ENCODE results near the gene APCDD1.

APCDD1 gene

DNA sequence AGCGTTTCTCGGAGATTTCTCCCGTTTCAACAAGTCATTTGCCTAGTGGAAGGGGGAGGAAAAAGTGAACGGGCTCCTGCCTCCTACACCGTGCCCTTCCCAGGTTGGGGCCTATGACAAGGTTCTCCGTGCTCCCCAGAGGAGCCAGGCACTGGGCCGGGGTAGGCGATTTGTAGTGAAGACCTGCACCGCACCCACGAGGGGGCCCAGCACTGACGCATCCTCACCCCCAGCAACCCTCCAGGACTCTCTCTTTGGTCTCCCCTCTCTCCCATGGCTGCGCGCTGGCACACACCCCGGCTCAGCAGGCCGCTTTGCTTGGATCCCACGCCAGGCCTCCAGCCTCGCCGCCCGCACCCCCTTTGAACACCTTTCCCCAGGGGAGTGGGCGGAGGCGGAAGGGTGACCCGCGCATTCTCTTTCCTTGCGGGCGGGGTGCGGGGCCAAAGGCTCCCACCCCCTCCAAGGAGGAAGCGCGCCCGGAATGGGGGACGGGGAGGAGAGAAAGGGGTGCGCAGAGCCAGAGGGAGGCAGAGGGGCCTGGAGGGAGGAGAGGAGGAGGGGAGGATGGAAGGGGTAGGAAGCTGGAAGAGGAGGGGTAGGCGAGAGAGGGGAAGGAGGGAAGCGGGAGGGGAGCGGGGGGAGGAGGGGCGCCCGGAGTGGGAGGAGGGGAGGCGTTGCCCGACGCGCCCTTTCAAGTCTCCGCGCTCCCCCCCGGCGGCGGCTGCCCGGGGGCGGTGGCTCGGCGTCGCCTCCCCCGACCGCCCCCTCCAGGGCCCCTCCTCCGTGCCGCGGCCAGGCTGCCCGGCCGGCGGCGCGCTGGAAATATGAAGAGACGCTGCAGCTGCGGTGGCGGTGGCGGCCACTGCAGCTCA is at the start of gene APCDD1:
TSS of gene APCDD1 (plus strand) at position 830 of the 875 bp plus-strand sequence. CDS start 347 bp downstream, outside the sequence.
- DNase-seq = no peak

DNA sequence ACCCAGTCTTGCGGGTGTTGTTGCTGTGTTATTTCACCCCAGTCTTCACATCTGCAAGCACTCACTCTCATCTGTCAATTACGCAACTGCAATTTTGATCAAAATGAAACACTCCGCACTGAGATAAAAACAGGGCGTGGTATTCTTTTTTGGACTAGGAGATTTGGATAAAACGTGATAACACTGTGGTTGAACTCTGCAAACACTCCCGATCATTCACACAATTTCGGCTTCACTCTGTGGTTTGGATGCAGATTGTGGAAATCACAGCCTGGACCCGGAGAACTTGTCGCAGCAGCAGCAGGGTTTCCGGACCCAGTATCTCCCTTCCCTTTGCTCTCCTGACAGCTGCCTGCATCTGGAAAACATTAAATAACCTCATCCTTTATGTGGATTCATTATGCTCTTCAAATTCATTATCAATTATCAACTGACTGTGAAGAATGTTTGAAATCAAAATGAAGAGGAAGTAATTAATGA is 49.4 kb upstream of the APCDD1 start:
- DNase-seq = no peak

DNA sequence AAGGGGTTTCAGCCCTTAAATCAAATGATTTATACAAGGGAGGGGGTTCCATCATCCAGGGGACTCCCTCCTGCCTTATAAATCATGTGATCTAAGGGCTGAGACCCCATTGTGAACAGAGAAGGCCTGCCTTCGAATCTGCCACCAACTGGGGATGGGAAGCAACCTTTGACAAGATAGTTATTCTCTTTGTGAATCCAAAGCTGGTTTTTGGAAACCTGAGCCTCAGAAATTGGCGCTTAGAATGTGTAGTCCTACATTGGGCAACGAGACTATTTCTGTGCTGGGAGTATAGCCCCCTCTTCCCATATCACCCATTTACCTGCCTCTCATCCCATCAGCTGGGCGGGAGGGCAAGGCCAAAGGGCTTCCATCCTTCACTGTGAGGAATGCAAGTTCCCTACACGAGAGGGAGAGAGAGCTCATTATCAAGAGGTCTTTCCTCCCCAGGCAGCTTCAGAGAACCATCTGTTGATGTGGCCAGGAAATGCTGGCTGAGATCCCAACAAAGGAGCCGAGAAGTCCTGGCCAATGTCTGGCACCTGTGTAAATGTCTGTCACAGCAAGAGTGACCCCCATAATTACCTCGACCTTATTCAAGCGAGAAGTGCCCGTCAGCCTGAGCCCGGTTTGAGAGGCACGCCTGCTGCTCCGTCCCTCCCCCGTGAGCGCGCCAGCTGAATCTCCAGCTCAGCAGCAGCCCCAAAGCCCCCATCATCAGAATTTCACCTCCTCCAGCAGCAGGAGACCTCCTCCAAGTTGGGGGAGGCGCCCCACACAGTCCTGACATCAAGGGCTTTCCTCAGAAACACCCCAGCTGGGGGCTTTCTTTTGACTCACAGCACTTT is 48.4 kb upstream of the APCDD1 start:
- peak; percentile 25 to 37 for DNase-seq

DNA sequence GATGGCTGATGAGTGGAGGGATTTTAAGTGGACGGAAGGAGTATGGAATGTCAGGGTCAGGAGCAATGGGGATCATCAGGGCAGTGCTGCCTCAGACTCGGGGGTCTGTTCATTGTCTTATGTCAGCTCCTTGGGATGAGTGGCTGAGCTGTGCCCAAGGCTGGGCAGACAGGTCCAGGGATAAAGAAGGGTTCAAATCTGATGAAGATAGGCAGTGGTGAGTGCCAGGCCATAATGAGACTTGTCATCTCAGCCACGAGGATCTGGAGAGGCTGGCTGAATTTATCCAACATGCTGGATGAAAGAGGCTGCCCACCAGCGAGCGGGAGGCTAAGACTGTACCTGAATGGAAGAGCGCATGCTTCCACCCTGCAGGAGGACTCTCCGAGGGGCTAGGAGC is 46.3 kb upstream of the APCDD1 start:
- no peak for DNase-seq

DNA sequence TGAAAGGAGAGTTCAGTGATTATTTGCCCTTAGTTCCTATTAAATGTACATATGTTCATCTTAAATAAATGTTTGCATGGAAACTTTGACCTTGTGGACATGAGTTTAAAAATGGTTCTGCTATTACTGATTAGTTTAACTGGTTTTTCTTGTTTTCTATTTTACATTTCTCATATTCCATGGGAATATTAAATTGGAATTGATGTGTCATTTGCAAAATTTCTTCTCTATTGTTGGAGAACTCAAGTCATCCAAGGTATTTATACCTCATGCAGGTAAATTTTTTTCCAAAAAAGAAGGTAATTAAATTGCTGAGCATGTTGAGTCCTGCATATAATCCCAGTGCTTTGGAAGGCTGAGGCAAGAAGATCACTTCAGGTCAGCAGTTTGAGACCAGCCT is 45.4 kb upstream of the APCDD1 start:
- DNase-seq = no peak

DNA sequence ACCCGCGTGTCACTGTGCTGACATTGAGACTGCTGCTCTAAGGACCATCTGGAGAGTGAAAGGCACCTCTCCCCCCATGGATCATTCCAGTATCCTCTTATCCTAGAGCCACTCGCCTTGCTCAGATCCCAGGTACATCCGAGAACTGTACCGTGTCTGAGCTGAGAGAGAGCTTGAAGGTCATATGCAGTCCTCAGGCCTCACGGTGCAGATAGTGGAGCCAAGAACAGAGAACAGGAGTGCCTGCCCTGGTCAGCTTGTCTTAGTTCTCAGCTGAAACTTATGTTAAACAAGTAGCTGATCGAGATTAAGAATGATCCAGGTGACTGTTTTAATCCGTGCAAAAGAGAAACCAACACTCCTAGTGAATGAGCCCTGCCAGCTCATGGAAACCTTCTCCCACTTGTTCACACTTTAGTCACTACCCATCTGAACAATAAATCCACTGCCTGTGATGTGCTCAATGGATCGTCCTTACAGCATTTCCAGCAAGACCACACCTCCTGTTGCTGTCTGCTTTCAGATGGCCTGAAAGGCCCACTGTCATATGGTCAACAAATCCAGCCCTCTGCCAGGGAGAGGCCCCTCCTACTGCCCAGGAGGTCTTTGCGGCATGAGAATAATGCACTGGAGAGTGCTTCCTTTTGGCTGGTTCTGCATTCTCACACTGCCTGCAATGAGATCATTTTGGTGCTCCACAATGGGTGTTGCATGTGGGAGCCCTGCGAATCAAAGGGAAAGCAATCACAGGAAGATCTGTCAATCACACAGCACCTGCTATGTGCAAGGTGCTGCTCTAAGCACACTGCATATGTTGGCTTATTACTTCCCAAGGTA is 43.7 kb upstream of the APCDD1 start:
- no peak for DNase-seq

DNA sequence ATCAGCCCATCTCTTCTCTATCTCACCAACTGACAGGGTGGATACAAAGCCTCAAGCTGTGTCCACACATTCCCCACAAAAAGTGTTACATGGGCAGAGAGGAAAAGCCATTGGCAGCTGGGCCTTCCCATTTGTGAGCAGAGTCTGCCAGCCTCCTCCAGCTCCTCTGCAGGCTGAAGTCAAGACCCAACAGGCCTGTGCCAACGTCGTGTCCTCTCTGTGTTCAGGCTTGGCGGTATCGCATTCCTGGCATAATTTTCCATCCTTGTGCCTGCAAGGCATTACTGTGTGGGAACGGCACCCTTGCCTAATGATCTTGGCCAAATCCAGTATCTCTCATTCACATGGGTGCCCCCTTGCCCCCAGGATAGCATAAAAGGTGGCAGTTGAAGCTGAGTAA is 41.5 kb upstream of the APCDD1 start:
- DNase-seq = no peak

DNA sequence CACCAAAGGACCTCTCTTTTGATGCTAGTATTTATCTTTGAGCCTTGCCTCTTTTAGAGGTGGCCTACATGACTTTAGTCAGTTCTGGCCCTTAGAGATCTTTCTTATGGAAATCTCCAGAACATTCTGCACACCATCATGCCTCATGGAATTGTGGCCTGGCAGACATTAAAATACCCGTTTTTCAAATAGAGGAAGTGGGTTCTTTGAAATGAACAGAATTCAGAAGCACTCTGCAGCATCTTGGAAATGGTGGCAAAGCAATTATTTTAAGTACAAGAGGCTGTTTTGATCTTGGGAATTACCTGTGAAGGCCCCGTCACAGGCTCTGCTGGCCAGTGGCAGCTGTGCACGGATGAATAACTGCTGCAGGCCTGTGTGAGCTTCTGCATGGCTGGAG is 40.7 kb upstream of the APCDD1 start:
- no peak for DNase-seq

DNA sequence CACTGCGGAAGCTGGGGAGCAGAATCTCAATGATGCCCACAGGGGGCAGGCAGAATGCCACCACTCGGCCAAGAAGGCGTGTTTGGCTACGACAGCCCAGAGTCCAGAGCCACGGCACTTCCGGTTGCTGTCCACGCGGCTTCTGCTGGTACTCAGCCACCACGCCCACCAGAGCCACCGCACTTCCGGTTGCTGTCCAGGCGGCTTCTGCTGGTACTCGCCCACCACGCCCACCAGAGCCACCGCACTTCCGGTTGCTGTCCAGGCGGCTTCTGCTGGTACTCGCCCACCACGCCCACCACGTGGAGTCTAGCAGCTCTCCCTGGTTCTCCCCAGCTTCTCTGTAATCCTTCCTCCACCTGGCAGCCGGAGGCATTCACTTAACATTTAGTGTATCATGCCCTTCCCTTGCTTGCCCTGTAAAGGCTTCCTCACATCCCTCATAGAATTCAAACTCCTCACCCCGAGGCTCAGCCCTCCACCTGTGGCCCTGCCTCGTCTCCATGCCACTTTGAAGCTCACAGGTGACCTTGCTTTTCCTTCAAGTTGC is 40.1 kb upstream of the APCDD1 start:
- no peak for DNase-seq

DNA sequence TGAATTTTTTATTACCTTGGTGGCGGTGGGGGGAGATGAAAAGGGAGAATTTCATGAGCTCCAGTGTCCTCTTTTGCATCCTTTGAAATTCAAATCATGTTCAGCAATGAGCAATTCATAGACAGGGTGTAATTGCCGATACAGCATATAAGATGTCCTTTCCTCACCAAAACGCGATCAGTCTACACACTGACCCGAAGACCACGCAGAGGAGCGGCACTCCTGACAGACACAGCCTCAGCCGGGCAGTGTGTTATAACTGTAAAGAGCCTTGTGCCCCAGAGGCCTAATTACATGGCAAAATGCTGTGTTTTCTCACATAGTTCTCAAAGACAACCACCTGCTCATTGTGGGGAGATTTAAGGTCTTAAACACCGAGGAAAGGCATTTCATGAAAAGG is 38.4 kb upstream of the APCDD1 start:
- no peak for DNase-seq

DNA sequence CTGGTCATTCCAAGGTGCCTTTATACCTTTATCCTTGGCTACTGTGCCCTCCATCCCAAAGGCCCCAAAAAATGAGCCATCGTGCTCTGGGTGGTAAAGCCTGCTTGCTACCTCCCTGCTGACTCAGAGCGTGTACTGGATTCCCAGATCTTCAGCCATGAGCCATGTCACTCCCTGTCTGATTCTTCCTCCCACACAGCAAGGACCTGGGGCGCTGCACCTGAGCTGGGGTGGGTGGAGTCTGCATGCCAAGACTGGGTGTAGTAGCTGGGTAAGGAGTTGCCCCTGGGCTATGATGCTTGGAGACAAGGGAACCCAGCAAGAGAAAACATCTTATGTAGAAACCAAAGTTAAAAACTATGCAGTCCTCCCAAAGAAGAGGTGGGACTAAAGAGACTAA is 37.2 kb upstream of the APCDD1 start:
- DNase-seq = no peak

DNA sequence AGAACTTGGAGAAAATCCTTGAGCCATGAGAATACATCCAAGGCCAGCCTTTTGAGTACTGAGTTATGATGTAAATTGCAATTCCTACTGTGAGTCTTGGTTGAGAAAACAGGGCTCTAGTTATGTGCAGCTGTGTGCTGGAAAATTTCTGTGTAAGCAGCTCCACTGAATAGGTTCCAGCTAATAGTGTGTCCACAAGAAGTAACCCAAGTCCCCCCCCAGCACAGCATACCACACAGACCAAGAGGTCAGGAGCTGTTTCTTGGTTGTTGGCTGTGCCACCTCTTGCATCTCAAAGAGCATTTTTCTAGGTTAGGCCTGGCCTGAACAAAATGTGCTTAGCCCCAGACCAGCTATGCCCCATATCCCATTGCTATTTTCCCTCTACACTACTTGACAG is 36.8 kb upstream of the APCDD1 start:
- no peak for DNase-seq

DNA sequence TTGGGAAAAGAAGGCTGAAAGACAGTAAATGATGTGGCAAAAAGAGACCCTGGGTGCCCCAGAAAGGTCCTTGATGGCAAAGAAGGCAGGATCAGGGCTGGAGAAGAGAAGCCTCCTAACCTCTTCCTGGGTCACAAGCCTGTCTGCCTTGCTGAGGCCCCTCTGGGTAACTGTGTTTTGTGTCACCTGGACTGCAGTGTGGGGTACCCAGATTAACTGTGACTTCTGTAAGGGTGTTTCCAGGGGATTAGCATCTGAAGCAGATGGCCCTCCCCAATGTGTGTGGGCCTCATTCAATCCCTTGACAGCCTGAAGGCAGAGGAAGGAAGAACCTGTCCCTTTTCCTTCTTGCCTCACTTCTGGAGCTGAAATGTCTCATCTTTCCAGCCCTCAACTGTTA is 35.6 kb upstream of the APCDD1 start:
- DNase-seq = no peak

DNA sequence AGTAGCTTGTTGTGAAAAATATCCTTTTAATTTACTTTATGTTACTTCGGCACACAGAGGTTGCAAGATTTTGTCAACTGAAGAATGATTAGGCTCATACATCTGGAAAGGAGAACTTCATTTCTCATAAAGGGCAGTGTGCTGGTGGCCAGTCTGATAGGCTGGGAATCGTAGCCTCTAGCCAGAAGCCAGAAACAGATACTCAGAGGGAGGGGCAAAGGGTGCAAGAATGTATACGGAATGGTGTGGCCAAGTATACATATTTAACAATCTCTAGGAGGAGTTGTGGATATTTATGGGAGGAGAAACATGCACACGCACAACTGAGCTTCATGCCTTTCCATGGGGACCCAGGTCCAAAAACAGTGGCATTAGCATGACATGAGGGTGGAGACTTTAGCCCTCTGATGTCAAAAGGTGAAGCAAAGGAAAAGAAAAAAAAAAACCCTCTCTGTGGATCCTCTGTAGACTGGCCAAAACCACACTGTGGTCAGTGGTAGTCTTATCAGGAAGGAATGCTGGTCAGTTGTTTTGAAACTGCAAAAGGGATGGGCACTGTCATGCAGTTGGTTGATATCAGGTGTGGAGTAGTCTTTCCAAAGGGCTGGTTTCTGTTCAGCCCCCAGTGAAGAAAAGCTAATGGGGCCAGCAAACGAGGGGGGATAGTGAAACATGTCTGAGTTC is 34.9 kb upstream of the APCDD1 start:
- DNase-seq = no peak

DNA sequence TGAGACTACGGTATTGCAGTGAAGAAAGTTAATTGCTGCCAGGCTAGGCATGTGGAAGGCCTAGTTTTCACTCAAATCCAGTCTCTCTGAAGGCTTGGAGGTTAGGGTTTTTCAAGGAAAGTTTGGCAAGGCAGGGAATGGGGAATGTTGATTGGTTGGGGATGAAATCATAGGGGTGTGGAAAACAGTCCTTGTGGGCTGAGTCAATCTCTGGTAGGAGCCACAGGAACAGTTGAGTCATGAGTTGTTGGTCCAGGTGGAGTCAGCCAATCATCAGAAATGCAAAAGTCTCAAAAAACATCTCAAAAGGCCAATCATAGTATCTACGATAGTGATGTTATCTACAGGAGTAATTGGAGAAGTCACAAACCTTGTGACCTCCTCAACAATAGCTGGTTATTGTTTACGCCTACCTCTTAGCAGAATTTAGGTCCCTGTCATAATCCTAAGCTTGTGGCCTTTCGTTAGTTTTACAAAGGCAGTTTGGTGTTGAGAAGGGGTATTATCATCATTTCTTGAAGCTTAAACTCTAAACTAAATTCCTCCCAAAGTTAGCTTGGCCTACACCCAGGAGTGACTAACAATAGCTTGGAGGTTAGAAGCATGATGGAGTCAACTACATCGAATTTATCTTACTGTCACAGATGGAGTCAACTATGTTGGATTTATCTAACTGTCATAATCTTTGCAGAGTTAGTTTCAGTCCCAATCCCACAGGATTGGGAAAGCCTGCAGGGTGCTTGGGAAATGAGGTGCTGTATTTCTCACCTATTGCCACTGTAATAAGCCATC is 33.7 kb upstream of the APCDD1 start:
- DNase-seq = no peak

DNA sequence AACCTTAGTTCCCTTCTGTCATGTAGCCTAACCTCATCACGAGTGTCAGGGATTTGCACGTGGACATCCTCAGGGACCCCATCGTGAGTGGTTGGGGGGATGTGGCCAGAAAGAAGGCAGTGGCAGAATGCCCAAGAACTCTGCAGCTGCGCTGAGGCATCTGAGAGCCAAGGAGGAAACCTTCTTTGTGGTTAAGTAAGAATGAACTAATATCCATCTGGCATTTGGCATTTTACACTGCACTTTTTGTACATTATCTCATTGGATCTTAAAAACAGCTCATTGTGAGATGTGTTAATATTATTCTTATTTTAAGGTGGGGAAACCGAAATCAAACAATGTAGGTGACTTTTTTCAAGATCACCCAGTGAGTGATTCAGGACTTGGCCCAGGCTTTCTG is 32.6 kb upstream of the APCDD1 start:
- DNase-seq = no peak

DNA sequence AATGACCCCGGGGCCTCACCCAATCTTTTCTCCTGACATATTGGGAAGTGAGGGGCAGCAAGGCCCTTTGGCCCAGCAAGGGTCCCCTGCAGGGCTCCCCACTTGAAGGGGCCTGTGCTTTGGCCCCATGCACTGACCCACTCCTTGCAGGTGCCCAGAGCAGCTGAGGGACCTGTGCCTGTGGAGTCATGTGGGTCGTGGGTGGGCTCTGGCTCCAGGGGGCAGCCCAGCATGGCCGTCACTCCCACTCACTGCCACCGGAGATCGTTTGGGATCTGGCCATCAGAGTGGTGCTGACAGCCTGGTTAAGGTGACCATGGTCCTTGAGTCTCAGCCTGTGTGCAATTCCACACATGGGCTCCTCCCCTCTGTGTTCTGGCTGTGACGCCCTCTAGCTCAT is 31.7 kb upstream of the APCDD1 start:
- no peak for DNase-seq

DNA sequence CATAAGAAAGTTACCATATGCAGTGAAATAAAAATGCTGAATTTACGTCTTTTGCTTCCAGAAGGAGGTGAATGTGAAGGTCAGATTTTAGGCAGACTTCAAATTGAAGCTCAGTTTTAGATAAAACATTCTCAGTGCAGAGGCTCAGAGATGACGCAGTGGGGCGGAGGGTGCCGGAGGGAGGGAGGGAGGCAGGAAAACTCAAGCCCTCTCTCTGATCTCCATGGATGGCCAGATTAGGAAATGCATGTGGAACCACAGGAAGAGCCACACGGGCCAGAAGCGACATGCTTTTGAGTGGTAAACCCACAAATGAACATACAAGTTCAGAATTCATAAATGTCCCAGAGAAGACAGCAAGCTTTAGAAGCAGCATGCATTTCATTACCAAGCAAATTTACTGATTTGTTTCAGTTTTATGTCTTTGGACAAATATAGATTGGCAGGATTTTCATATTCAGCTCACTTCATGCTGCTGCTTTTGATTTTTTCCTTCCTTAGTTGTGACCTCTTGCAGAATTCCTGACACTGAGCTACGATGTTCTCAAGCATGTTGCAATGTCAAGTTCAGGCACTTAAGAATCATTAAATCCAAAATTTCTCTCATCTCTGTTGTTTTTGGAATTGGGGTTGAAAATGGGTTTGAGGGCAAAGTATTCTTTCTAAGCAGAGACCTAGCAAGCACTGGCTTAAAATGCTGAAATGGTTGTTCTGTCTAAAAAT is 29.7 kb upstream of the APCDD1 start:
- no peak for DNase-seq

DNA sequence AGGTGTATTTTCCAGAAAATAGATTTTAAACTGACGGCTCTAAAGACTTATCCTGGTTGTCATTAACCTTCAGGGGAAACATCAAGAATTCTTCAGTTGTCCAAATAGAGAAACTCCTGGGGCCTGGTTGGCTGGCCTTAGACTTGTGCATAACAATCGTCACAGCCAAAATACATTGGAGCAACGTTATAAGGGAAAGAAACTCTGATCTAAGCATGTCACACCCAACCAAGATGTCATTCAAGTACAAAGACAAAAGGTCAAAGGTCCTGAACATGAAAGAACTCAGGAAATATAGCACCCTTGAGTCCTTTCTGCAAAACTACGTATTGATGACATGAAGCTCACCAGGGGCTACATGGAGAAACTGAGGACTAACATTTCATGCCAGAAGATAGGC is 23.8 kb upstream of the APCDD1 start:
- DNase-seq = no peak

DNA sequence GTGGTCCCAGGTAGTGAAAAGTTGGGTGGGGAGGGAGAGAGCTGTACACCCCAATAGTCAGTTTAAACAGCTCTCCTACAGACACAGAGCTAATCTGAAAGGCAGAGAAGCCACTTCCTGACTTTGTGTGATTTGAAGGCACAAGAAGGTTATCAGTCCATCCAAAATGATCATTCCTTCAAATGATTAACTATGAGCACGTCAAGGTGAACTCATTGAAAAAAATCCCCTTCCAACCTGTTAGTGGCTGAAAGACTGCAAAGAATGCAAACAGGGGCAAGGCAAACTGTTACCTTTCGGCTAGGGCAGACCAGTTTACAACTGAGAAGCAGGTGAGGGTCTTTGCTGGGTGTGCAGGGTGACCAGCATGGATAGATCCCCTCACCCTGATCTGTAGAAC is 22.8 kb upstream of the APCDD1 start:
- DNase-seq = no peak

DNA sequence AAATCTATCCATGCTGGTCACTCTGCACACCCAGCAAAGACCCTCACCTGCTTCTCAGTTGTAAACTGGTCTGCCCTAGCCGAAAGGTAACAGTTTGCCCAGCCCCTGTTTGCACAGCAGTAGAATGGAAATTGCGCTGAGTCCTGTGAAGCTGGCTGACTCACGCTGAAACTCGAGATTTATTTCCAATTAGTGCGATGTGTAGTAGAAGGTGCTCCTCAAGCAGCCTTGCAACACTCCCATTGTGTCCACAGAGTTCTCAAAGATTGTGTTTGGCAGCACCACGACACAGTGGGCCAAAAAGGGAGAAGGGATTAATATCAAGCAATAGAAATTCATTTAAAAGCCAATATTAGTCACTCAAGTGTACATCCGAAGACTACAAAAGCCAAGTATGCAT is 21.7 kb upstream of the APCDD1 start:
- peak; percentile 0 to 8 for DNase-seq
